Natural killer cell (primary cell): Measurements from ENCODE around the gene ERFE. TPM values are rescaled to one million over a fixed set of nuclear protein-coding genes. Genes with fewer than 3 reads are reported as not detected.
A peak's percentile ranks its signal among the peaks of the same experiment; 100 is the strongest.

Experiments
- ATAC-seq, 3 donors: fragments of 150-1000 bp in 2 of 3; fragments of 200-7000 bp in 1 of 3; cut with Tn5 transposase; 1 replicate in 1 of 3; 2 replicates in 2 of 3; pipeline ENCODE4 v1.10.0; 2021; ENCODE audit warnings: mild to moderate bottlenecking in 2 of 3, moderate library complexity in 2 of 3
- DNase-seq, 2 donors: peaks; one replicate each; pipeline versions ENCODE4 v3.0.0 to v3.0.0-alpha.2; 2013 to 2021; ENCODE audit warnings: mixed read lengths in 1 of 2
- H3K27ac ChIP-seq: one replicate; pipeline ENCODE4 v1.5.1; 2013; ENCODE audit warnings: mild to moderate bottlenecking, low read length
- H3K27me3 ChIP-seq: one replicate; pipeline ENCODE4 v1.6.1; 2013; ENCODE audit warnings: low read length; ENCODE audit not compliant: control insufficient read depth, insufficient read depth
- H3K36me3 ChIP-seq: one replicate; pipeline ENCODE4 v1.6.1; 2013; ENCODE audit warnings: low read length; ENCODE audit not compliant: control insufficient read depth, insufficient read depth
- H3K4me1 ChIP-seq: one replicate; pipeline ENCODE4 v1.6.1; 2013; ENCODE audit warnings: low read length; ENCODE audit not compliant: control insufficient read depth, insufficient read depth
- H3K4me3 ChIP-seq: one replicate; pipeline ENCODE4 v1.5.1; 2013; ENCODE audit warnings: low read length
- H3K9me3 ChIP-seq: one replicate; pipeline ENCODE4 v1.6.1; 2013; ENCODE audit warnings: low read length; ENCODE audit not compliant: control insufficient read depth, insufficient read depth
- H3K27ac Mint-ChIP-seq, 2 donors: one replicate each; pipeline ENCODE4 v1.8.0; 2022; ENCODE audit warnings: mild to moderate bottlenecking in 2 of 2, mixed read lengths in 2 of 2, moderate library complexity in 1 of 2
- H3K27me3 Mint-ChIP-seq, 2 donors: one replicate each; pipeline ENCODE4 v1.8.0; 2022; ENCODE audit warnings: low read depth in 2 of 2, mixed read lengths in 2 of 2
- H3K36me3 Mint-ChIP-seq: one replicate; pipeline ENCODE4 v1.8.0; 2022; ENCODE audit warnings: mixed read lengths
- H3K4me1 Mint-ChIP-seq, 2 donors: one replicate each; pipeline ENCODE4 v1.8.0; 2022; ENCODE audit warnings: mixed read lengths in 2 of 2
- H3K4me3 Mint-ChIP-seq: one replicate; pipeline ENCODE4 v1.8.0; 2022; ENCODE audit warnings: mild to moderate bottlenecking, moderate library complexity, mixed read lengths
- H3K9me3 Mint-ChIP-seq, 2 donors: one replicate each; pipeline ENCODE4 v1.8.0; 2022; ENCODE audit warnings: mixed read lengths in 2 of 2
- CTCF ChIP-seq: fragments of 200-600 bp; IDR thresholded peaks from one replicate; pipeline ENCODE4 v1.8.0; 2022; ENCODE audit warnings: antibody characterized with exemption
- WGBS: methylation state at CpG from one replicate; pipeline ENCODE4 v1.1.7; 2013; ENCODE audit warnings: missing lambda C conversion rate; ENCODE audit not compliant: insufficient coverage; 5-methylcytosine and 5-hydroxymethylcytosine counted together
- intact Hi-C: fragments of 100-400 bp; cut with micrococcal nuclease; formaldehyde crosslinking; loops from one replicate; pipeline ENCODE4 v1.14.2; 2022
- total RNA-seq, 4 donors: library from RNA; stranded (reverse); fragments of 120-200 nt in 1 of 4; gene quantifications; one replicate each; pipeline versions ENCODE4 v1.2.3 to v1.2.4, GENCODE V29; 2013 to 2022

Gene ERFE
- total RNA-seq, 3 donors from 2014 or later (not counting 1 experiment from before 2014, with no cell fraction given), result 0.33 to 4.8 (median 4.3) TPM

- Histone ChIP-seq H3K27me3 (peaks cover 11% of the 10 kb centered on the region), H3K9me3 (no peaks in the 10 kb centered on the region), H3K36me3 (peaks cover 2% of the 10 kb centered on the region), H3K27ac (no peak overlapping the region), H3K4me1 (peaks cover 22% of the 10 kb centered on the region), H3K4me3 (no peak overlapping the region)
- Mint-ChIP-seq H3K4me1 (peaks cover 7 to 21% of the 10 kb centered on the region in 2 donors), H3K36me3 (no peaks in the 10 kb centered on the region), H3K27ac (no peak overlapping the region), H3K9me3 (no peaks in the 10 kb centered on the region), H3K27me3 (peaks cover 0 to 12% of the 10 kb centered on the region in 2 donors), H3K4me3 (no peak overlapping the region)
- intact Hi-C loops, result no loop called here
- ATAC-seq (no peak), DNase-seq (no peak)
- WGBS, result 69% methylated on average over 15 of the region's 15 CpGs
- no peak for TF ChIP-seq CTCF
These were observed 4.2 kb downstream of the ERFE start for GRCh38 chr2:238162846-238163441.

GRCh38 chr2:238163481-238164198, 4.9 kb downstream of the ERFE start:
- H3K27me3 Mint-ChIP-seq, result peaks cover 0 to 12% of the 10 kb centered on the region in 2 donors
- H3K36me3 Mint-ChIP-seq, result no peaks in the 10 kb centered on the region
- WGBS, result 5% methylated on average over 95 of the region's 95 CpGs
- Histone ChIP-seq H3K9me3 (no peaks in the 10 kb centered on the region), H3K4me1 (peaks cover 16% of the 10 kb centered on the region), H3K4me3 (no peak overlapping the region), H3K27me3 (peaks cover 9% of the 10 kb centered on the region), H3K27ac (no peak overlapping the region), H3K36me3 (peaks cover 7% of the 10 kb centered on the region)
- no peak for TF ChIP-seq CTCF
- H3K4me1 Mint-ChIP-seq, result peaks cover 13 to 21% of the 10 kb centered on the region in 2 donors
- H3K4me3 Mint-ChIP-seq, result no peak overlapping the region
- no peak for DNase-seq
- no peaks in the 10 kb centered on the region for H3K9me3 Mint-ChIP-seq
- ATAC-seq, result peak in 1 of 3 donors; percentile 31
- no peak overlapping the region for H3K27ac Mint-ChIP-seq
- intact Hi-C loops, result no loop called here

GRCh38 chr2:238164906-238165287, 6.1 kb downstream of the ERFE start:
- no peak overlapping the region for H3K27ac Mint-ChIP-seq

More at GRCh38 chr2:238164906-238165287, 6.1 kb downstream of the ERFE start:
- no peak for DNase-seq
- 94% methylated on average over 8 of the region's 8 CpGs for WGBS
- Histone ChIP-seq H3K27me3 (peaks cover 3% of the 10 kb centered on the region), H3K4me3 (no peak overlapping the region), H3K4me1 (peaks cover 10% of the 10 kb centered on the region), H3K27ac (no peak overlapping the region), H3K36me3 (peaks cover 17% of the 10 kb centered on the region), H3K9me3 (no peaks in the 10 kb centered on the region)
- intact Hi-C loops, result loop anchor here (5.0 kb wide), 1 partner anchor 37 kb away; the partner anchor contains the start of gene ILKAP
- no peaks in the 10 kb centered on the region for H3K36me3 Mint-ChIP-seq
- no peaks in the 10 kb centered on the region for H3K9me3 Mint-ChIP-seq
- TF ChIP-seq CTCF, result no peak
- no peak for ATAC-seq
- H3K4me3 Mint-ChIP-seq, result peak overlapping the region; percentile 69
- H3K27me3 Mint-ChIP-seq, result peaks cover 0 to 5% of the 10 kb centered on the region in 2 donors
- H3K4me1 Mint-ChIP-seq, result peaks cover 17 to 19% of the 10 kb centered on the region in 2 donors
